ENCODE data around the gene RBP5. TPM values are rescaled to one million over a fixed set of nuclear protein-coding genes. Genes with fewer than 3 reads are reported as not detected.

RBP5 gene
- total and polyA plus RNA-seq, 10 of the 15 experiments (the other 5 are each of a cell fraction or from before 2014, with no cell fraction given) = 0.11 to 1.1 (median 0.31) TPM; not detected in 4

- Histone ChIP-seq H4K20me1 (ENCODE audit: control insufficient read depth, insufficient read depth) (no peaks in the 10 kb centered on the region), H3K9me3 (replicated peaks; ENCODE audit: control insufficient read depth, insufficient read depth, low read length) (no peaks in the 10 kb centered on the region), H3K4me1 (ENCODE audit: control insufficient read depth, insufficient read depth, low read length) (no peaks in the 10 kb centered on the region), H3K36me3 (ENCODE audit: control insufficient read depth in 2 of 2, insufficient read depth in 2 of 2, low read length in 1 of 2) (no peaks in the 10 kb centered on the region), H3K9ac (ENCODE audit: control insufficient read depth, insufficient read depth, low read length) (no peak overlapping the region), H3K4me3 (no peak overlapping the region), H3K4me2 (ENCODE audit: control insufficient read depth, insufficient read depth) (no peak overlapping the region), H3K79me2 (ENCODE audit: control insufficient read depth, insufficient read depth, low read length) (no peaks in the 10 kb centered on the region), H2AFZ (ENCODE audit: control insufficient read depth, low read depth, low read length) (no peak overlapping the region), H3K27me3 (replicated peaks in 1 of 2; ENCODE audit: control insufficient read depth in 2 of 2, insufficient read depth in 2 of 2, low read length in 1 of 2) (no peaks in the 10 kb centered on the region), H3K27ac (ENCODE audit: control insufficient read depth, insufficient read depth) (no peak overlapping the region)
- 51% methylated on average over 3 of the region's 3 CpGs for whole genome bisulfite sequencing (ENCODE audit: insufficient coverage, insufficient replicate concordance, low lambda C conversion rate, missing lambda C conversion rate)
- ChIA-PET POLR2A (no interaction called here), CTCF (interaction anchor here (0.6 to 2.6 kb wide), 5 partner anchors 10 to 107 kb away, joined by 3 to 8 read pairs (median 4); no protein-coding TSS in a partner anchor), RAD21 (ENCODE audit: unreplicated experiment) (interaction anchor here (1.3 kb wide), 1 partner anchor 36 kb away, joined by 4 read pairs; no protein-coding TSS in a partner anchor), SMC1A (ENCODE audit: uncharacterized antibody, unreplicated experiment) (no interaction called here)
- no peak for TF ChIP-seq NFYA (IDR thresholded peaks at IDR 0.05; ENCODE audit: borderline replicate concordance, low read depth, low read length)
- TF ChIP-seq SIX5 (IDR thresholded peaks at IDR 0.05; ENCODE audit: low read depth, low read length, severe bottlenecking) = no peak
- peak; percentile 30; the same call in 1 of the 2 replicates for TF ChIP-seq EED (IDR thresholded peaks at IDR 0.05; ENCODE audit: low read depth)
- TF ChIP-seq IKZF2 (IDR thresholded peaks at IDR 0.05) = peak; percentile 41 to 42; a peak in 2 of 4 replicates
- ATAC-seq (peak; percentile 63), DNase-seq (ENCODE audit: low read depth, low spot score) (no peak), FAIRE-seq (no peak)
- in situ Hi-C loops (cut with MboI) = no loop called here
- no TSS peak for BruUV-seq (replicated peaks)
- intact Hi-C loops (cut with micrococcal nuclease; ENCODE audit: unreplicated experiment) = no loop called here
These were observed 53.2 kb downstream of the RBP5 start for GRCh38 chr12:7075518-7075917.

GRCh38 chr12:7073946-7074345 is 54.7 kb downstream of the RBP5 start:
- no peak overlapping the region for H3K9ac ChIP-seq (ENCODE audit: control insufficient read depth, insufficient read depth, low read length)
- intact Hi-C loops (cut with micrococcal nuclease; ENCODE audit: unreplicated experiment) (no loop called here), in situ Hi-C loops (cut with MboI) (no loop called here)
- no peaks in the 10 kb centered on the region for H3K9me3 ChIP-seq (replicated peaks; ENCODE audit: control insufficient read depth, insufficient read depth, low read length)
- no peak overlapping the region for H3K27ac ChIP-seq (ENCODE audit: control insufficient read depth, insufficient read depth)
- no peak overlapping the region for H2AFZ ChIP-seq (ENCODE audit: control insufficient read depth, low read depth, low read length)
- no peaks in the 10 kb centered on the region for H3K27me3 ChIP-seq (replicated peaks in 1 of 2; ENCODE audit: control insufficient read depth in 2 of 2, insufficient read depth in 2 of 2, low read length in 1 of 2)
- ChIA-PET CTCF (interaction anchor here (1.1 kb wide), 1 partner anchor 39 kb away, joined by 6 read pairs; no protein-coding TSS in a partner anchor), RAD21 (ENCODE audit: unreplicated experiment) (no interaction called here), SMC1A (ENCODE audit: uncharacterized antibody, unreplicated experiment) (no interaction called here), POLR2A (no interaction called here)
- H3K4me1 ChIP-seq (ENCODE audit: control insufficient read depth, insufficient read depth, low read length) = no peaks in the 10 kb centered on the region
- ATAC-seq = no peak
- BruUV-seq (replicated peaks) = no TSS peak
- no peak for FAIRE-seq
- no peaks in the 10 kb centered on the region for H3K36me3 ChIP-seq (ENCODE audit: control insufficient read depth in 2 of 2, insufficient read depth in 2 of 2, low read length in 1 of 2)
- no peak overlapping the region for H3K4me2 ChIP-seq (ENCODE audit: control insufficient read depth, insufficient read depth)
- H3K4me3 ChIP-seq = no peak overlapping the region
- 0% methylated on average over 1 of the region's 1 CpG for WGBS (ENCODE audit: insufficient coverage, insufficient replicate concordance, low lambda C conversion rate, missing lambda C conversion rate)
- no peaks in the 10 kb centered on the region for H3K79me2 ChIP-seq (ENCODE audit: control insufficient read depth, insufficient read depth, low read length)
- DNase-seq (ENCODE audit: low read depth, low spot score) = no peak
- H4K20me1 ChIP-seq (ENCODE audit: control insufficient read depth, insufficient read depth) = no peaks in the 10 kb centered on the region
- no peak for TF ChIP-seq BRCA1 (IDR thresholded peaks at IDR 0.05; ENCODE audit: low read depth, low read length)
- no peak for TF ChIP-seq ELK1 (IDR thresholded peaks at IDR 0.05; ENCODE audit: low read depth, low read length)
- no peak for TF ChIP-seq TCF7 (IDR thresholded peaks at IDR 0.05; ENCODE audit: borderline replicate concordance)
- TF ChIP-seq JUND (IDR thresholded peaks at IDR 0.05; ENCODE audit: low read depth, low read length) = no peak

Small RNAs within 50 kb of the gene (small RNA-seq; reads per million reads assigned to genes)
- gene RNU6-485P = not detected

Other genes with a start within 250 kb of the RBP5 start
Only the 7 nearest of the 15 such genes appear.
- gene EMG1, start 158.0 kb downstream of the RBP5 start, total RNA-seq (2014; rRNA removed) = 54.6 and 69.0 TPM in 2 replicates
- gene EMG1, start 158.0 kb downstream of the RBP5 start, total RNA-seq (2014; rRNA removed; fragmentation: Illumina TruSeq; extraction: Trizol) = 67.8 and 69.9 TPM in 2 replicates
- gene EMG1, start 158.0 kb downstream of the RBP5 start, total RNA-seq (2021) = 82.4 and 84.4 TPM in 2 replicates
- gene EMG1, start 158.0 kb downstream of the RBP5 start, polyA plus RNA-seq (2011; rRNA removed) = 75.9 and 77.7 TPM in 2 replicates
- 77.2 and 91.3 TPM in 2 replicates for gene EMG1, start 158.0 kb downstream of the RBP5 start, polyA plus RNA-seq (2014; fragmentation: Illumina TruSeq; extraction: Trizol)
- 100 to 1,000 TPM; 158 to 164 TPM for gene EMG1, start 158.0 kb downstream of the RBP5 start, polyA plus RNA-seq (2014; fragmentation: Nextera tagmentation; extraction: Ambion mirVana)
- 78.0 and 94.4 TPM in 2 replicates for gene EMG1, start 158.0 kb downstream of the RBP5 start, polyA plus RNA-seq (2014; rRNA removed)
- gene EMG1, start 158.0 kb downstream of the RBP5 start, polyA plus RNA-seq (2016; fragmentation: Nextera tagmentation; extraction: Ambion mirVana) = 100 to 1,000 TPM; 154 to 165 TPM
- gene LPCAT3, start 110.4 kb downstream of the RBP5 start, total RNA-seq (2014; rRNA removed) = 19.1 and 21.6 TPM in 2 replicates
- gene LPCAT3, start 110.4 kb downstream of the RBP5 start, total RNA-seq (2014; rRNA removed; fragmentation: Illumina TruSeq; extraction: Trizol) = 16.4 and 16.9 TPM in 2 replicates
- gene LPCAT3, start 110.4 kb downstream of the RBP5 start, total RNA-seq (2021) = 23.1 and 23.3 TPM in 2 replicates
- 39.1 and 48.3 TPM in 2 replicates for gene LPCAT3, start 110.4 kb downstream of the RBP5 start, polyA plus RNA-seq (2011; rRNA removed)
- gene LPCAT3, start 110.4 kb downstream of the RBP5 start, polyA plus RNA-seq (2014; fragmentation: Illumina TruSeq; extraction: Trizol) = 28.3 and 29.5 TPM in 2 replicates
- gene LPCAT3, start 110.4 kb downstream of the RBP5 start, polyA plus RNA-seq (2014; fragmentation: Nextera tagmentation; extraction: Ambion mirVana) = 1 to 10 TPM; 2.6 to 3.7 TPM
- 28.3 and 31.1 TPM in 2 replicates for gene LPCAT3, start 110.4 kb downstream of the RBP5 start, polyA plus RNA-seq (2014; rRNA removed)
- 10 to 100 TPM; 22.8 to 24.4 TPM for gene LPCAT3, start 110.4 kb downstream of the RBP5 start, polyA plus RNA-seq (2016; fragmentation: Nextera tagmentation; extraction: Ambion mirVana)
- gene C1S, start 68.2 kb downstream of the RBP5 start, total RNA-seq (2014; rRNA removed) = 0.73 and 1.1 TPM in 2 replicates
- 0.09 and 0.27 TPM in 2 replicates for gene C1S, start 68.2 kb downstream of the RBP5 start, total RNA-seq (2014; rRNA removed; fragmentation: Illumina TruSeq; extraction: Trizol)
- 1.2 and 1.3 TPM in 2 replicates for gene C1S, start 68.2 kb downstream of the RBP5 start, total RNA-seq (2021)
- gene C1S, start 68.2 kb downstream of the RBP5 start, polyA plus RNA-seq (2011; rRNA removed) = 0.96 and 1.1 TPM in 2 replicates
- gene C1S, start 68.2 kb downstream of the RBP5 start, polyA plus RNA-seq (2014; fragmentation: Illumina TruSeq; extraction: Trizol) = 0.38 and 0.51 TPM in 2 replicates
- under 1 TPM; 0.10 to 0.16 TPM for gene C1S, start 68.2 kb downstream of the RBP5 start, polyA plus RNA-seq (2014; fragmentation: Nextera tagmentation; extraction: Ambion mirVana)
- gene C1S, start 68.2 kb downstream of the RBP5 start, polyA plus RNA-seq (2014; rRNA removed) = 0.34 and 1.4 TPM in 2 replicates
- under 1 TPM; 0.20 to 0.32 TPM for gene C1S, start 68.2 kb downstream of the RBP5 start, polyA plus RNA-seq (2016; fragmentation: Nextera tagmentation; extraction: Ambion mirVana)
- 0.87 and 0.96 TPM in 2 replicates for gene C1R, start 36.4 kb downstream of the RBP5 start, total RNA-seq (2014; rRNA removed)
- 0.76 and 0.88 TPM in 2 replicates for gene C1R, start 36.4 kb downstream of the RBP5 start, total RNA-seq (2014; rRNA removed; fragmentation: Illumina TruSeq; extraction: Trizol)
- gene C1R, start 36.4 kb downstream of the RBP5 start, total RNA-seq (2021) = 1.7 and 1.8 TPM in 2 replicates
- gene C1R, start 36.4 kb downstream of the RBP5 start, polyA plus RNA-seq (2011; rRNA removed) = 0.82 and 1.3 TPM in 2 replicates
- 1.4 and 1.5 TPM in 2 replicates for gene C1R, start 36.4 kb downstream of the RBP5 start, polyA plus RNA-seq (2014; fragmentation: Illumina TruSeq; extraction: Trizol)
- gene C1R, start 36.4 kb downstream of the RBP5 start, polyA plus RNA-seq (2014; fragmentation: Nextera tagmentation; extraction: Ambion mirVana) = under 1 TPM in 1 of 2 experiments, not detected in 1; 0.31 TPM
- gene C1R, start 36.4 kb downstream of the RBP5 start, polyA plus RNA-seq (2014; rRNA removed) = 1.9 and 2.8 TPM in 2 replicates
- gene C1R, start 36.4 kb downstream of the RBP5 start, polyA plus RNA-seq (2016; fragmentation: Nextera tagmentation; extraction: Ambion mirVana) = under 1 TPM; 0.73 to 0.86 TPM
- gene C1RL, start 19.7 kb downstream of the RBP5 start, total RNA-seq (2014; rRNA removed) = 10.7 and 12.8 TPM in 2 replicates
- gene C1RL, start 19.7 kb downstream of the RBP5 start, total RNA-seq (2014; rRNA removed; fragmentation: Illumina TruSeq; extraction: Trizol) = 10.2 and 11.7 TPM in 2 replicates
- gene C1RL, start 19.7 kb downstream of the RBP5 start, total RNA-seq (2021) = 10.3 and 11.5 TPM in 2 replicates
- 4.9 and 5.8 TPM in 2 replicates for gene C1RL, start 19.7 kb downstream of the RBP5 start, polyA plus RNA-seq (2011; rRNA removed)
- gene C1RL, start 19.7 kb downstream of the RBP5 start, polyA plus RNA-seq (2014; fragmentation: Illumina TruSeq; extraction: Trizol) = 10.5 and 16.3 TPM in 2 replicates
- 1 to 10 TPM; 1.3 to 2.5 TPM for gene C1RL, start 19.7 kb downstream of the RBP5 start, polyA plus RNA-seq (2014; fragmentation: Nextera tagmentation; extraction: Ambion mirVana)
- gene C1RL, start 19.7 kb downstream of the RBP5 start, polyA plus RNA-seq (2014; rRNA removed) = 10.6 and 14.2 TPM in 2 replicates
- gene C1RL, start 19.7 kb downstream of the RBP5 start, polyA plus RNA-seq (2016; fragmentation: Nextera tagmentation; extraction: Ambion mirVana) = 1 to 10 TPM; 4.7 to 6.0 TPM
- 11.9 and 13.8 TPM in 2 replicates for gene CLSTN3, start 1.5 kb upstream of the RBP5 start, total RNA-seq (2014; rRNA removed)
- 8.3 and 8.8 TPM in 2 replicates for gene CLSTN3, start 1.5 kb upstream of the RBP5 start, total RNA-seq (2014; rRNA removed; fragmentation: Illumina TruSeq; extraction: Trizol)
- gene CLSTN3, start 1.5 kb upstream of the RBP5 start, total RNA-seq (2021) = 17.1 and 24.7 TPM in 2 replicates
- 16.9 and 28.9 TPM in 2 replicates for gene CLSTN3, start 1.5 kb upstream of the RBP5 start, polyA plus RNA-seq (2011; rRNA removed)
- gene CLSTN3, start 1.5 kb upstream of the RBP5 start, polyA plus RNA-seq (2014; fragmentation: Illumina TruSeq; extraction: Trizol) = 9.5 and 14.7 TPM in 2 replicates
- gene CLSTN3, start 1.5 kb upstream of the RBP5 start, polyA plus RNA-seq (2014; fragmentation: Nextera tagmentation; extraction: Ambion mirVana) = under 1 TPM; 0.09 to 0.14 TPM
- gene CLSTN3, start 1.5 kb upstream of the RBP5 start, polyA plus RNA-seq (2014; rRNA removed) = 33.8 and 35.9 TPM in 2 replicates
- gene CLSTN3, start 1.5 kb upstream of the RBP5 start, polyA plus RNA-seq (2016; fragmentation: Nextera tagmentation; extraction: Ambion mirVana) = 1 to 10 TPM; 6.5 to 7.1 TPM
- gene PEX5, start 60.8 kb upstream of the RBP5 start, total RNA-seq (2014; rRNA removed) = 12.3 and 14.5 TPM in 2 replicates
- gene PEX5, start 60.8 kb upstream of the RBP5 start, total RNA-seq (2014; rRNA removed; fragmentation: Illumina TruSeq; extraction: Trizol) = 11.9 and 13.0 TPM in 2 replicates
- gene PEX5, start 60.8 kb upstream of the RBP5 start, total RNA-seq (2021) = 29.2 and 31.9 TPM in 2 replicates
- gene PEX5, start 60.8 kb upstream of the RBP5 start, polyA plus RNA-seq (2011; rRNA removed) = 12.1 and 17.1 TPM in 2 replicates
- 10.1 and 14.4 TPM in 2 replicates for gene PEX5, start 60.8 kb upstream of the RBP5 start, polyA plus RNA-seq (2014; fragmentation: Illumina TruSeq; extraction: Trizol)
- 1 to 10 TPM; 1.3 to 2.9 TPM for gene PEX5, start 60.8 kb upstream of the RBP5 start, polyA plus RNA-seq (2014; fragmentation: Nextera tagmentation; extraction: Ambion mirVana)
- gene PEX5, start 60.8 kb upstream of the RBP5 start, polyA plus RNA-seq (2014; rRNA removed) = 15.2 and 17.9 TPM in 2 replicates
- 1 to 10 TPM; 6.6 to 7.1 TPM for gene PEX5, start 60.8 kb upstream of the RBP5 start, polyA plus RNA-seq (2016; fragmentation: Nextera tagmentation; extraction: Ambion mirVana)